CD14-positive monocyte (primary cell): ENCODE results near the gene ZBTB7A. TPM values are rescaled to one million over a fixed set of nuclear protein-coding genes. Genes with fewer than 3 reads are reported as not detected.

Experiments
- DNase-seq, 3 donors: peaks; one replicate each; pipeline ENCODE4 v3.0.0-alpha.2; 2011 to 2022
- H2AFZ ChIP-seq: 2 replicates; pipeline ENCODE4 v1.6.0; 2012; ENCODE audit warnings: mild to moderate bottlenecking, low read depth, low read length, inconsistent platforms; ENCODE audit not compliant: insufficient read depth, poor library complexity, severe bottlenecking
- H3K27ac ChIP-seq, 2 donors: 1 replicate in 1 of 2; 2 replicates in 1 of 2; pipeline ENCODE4 v1.5.1; 2012 to 2013; ENCODE audit warnings: low read length in 2 of 2, control low read depth in 1 of 2, inconsistent platforms in 1 of 2, low read depth in 1 of 2, mild to moderate bottlenecking in 1 of 2
- H3K27me3 ChIP-seq, 2 donors: one replicate each; pipeline versions ENCODE4 v1.6.0 to v1.6.1; 2011 to 2013; ENCODE audit warnings: low read length in 2 of 2; ENCODE audit not compliant: control insufficient read depth in 2 of 2, insufficient read depth in 2 of 2
- H3K36me3 ChIP-seq, 2 donors: replicated peaks in 1 of 2; 1 replicate in 1 of 2; 2 replicates in 1 of 2; pipeline versions ENCODE4 v1.5.1 to v1.6.1; 2012 to 2013; ENCODE audit warnings: low read length in 2 of 2, control low read depth in 1 of 2, inconsistent platforms in 1 of 2, mild to moderate bottlenecking in 1 of 2; ENCODE audit not compliant: insufficient read depth in 2 of 2, control insufficient read depth in 1 of 2
- H3K4me1 ChIP-seq, 2 donors: 1 replicate in 1 of 2; 2 replicates in 1 of 2; pipeline versions ENCODE4 v1.5.1 to v1.6.1; 2012 to 2013; ENCODE audit warnings: low read length in 2 of 2, control low read depth in 1 of 2, inconsistent platforms in 1 of 2, mild to moderate bottlenecking in 1 of 2, moderate library complexity in 1 of 2; ENCODE audit not compliant: insufficient read depth in 2 of 2, control insufficient read depth in 1 of 2
- H3K4me2 ChIP-seq: replicated peaks from 2 replicates; pipeline ENCODE3; 2012; ENCODE audit warnings: low read length, moderate library complexity, mild to moderate bottlenecking; ENCODE audit not compliant: poor library complexity, severe bottlenecking; ENCODE audit errors: extremely low read depth
- H3K4me3 ChIP-seq, 3 experiments: fragments of 200-600 bp in 1 of 3; sonication (generic) in 1 of 3; replicated peaks in 1 of 3; 1 replicate in 2 of 3; 2 replicates in 1 of 3; pipeline ENCODE4 v1.5.1; 2011 to 2013; ENCODE audit warnings: low read length in 3 of 3, mild to moderate bottlenecking in 3 of 3, control low read depth in 2 of 3, low read depth in 2 of 3, inconsistent platforms in 1 of 3, moderate library complexity in 1 of 3
- H3K79me2 ChIP-seq: 2 replicates; pipeline ENCODE4 v1.6.0; 2012; ENCODE audit warnings: mild to moderate bottlenecking, control low read depth, inconsistent platforms, low read length, moderate library complexity; ENCODE audit not compliant: insufficient read depth
- H3K9ac ChIP-seq: 2 replicates; pipeline ENCODE4 v1.6.0; 2017; ENCODE audit warnings: low read length, mild to moderate bottlenecking; ENCODE audit not compliant: insufficient read depth, poor library complexity, severe bottlenecking
- H3K9me3 ChIP-seq, 2 donors: replicated peaks in 1 of 2; 1 replicate in 1 of 2; 2 replicates in 1 of 2; pipeline versions ENCODE4 v1.5.1 to v1.6.1; 2012 to 2013; ENCODE audit warnings: low read length in 2 of 2, control low read depth in 1 of 2; ENCODE audit not compliant: control insufficient read depth in 1 of 2, insufficient read depth in 1 of 2
- H4K20me1 ChIP-seq: 2 replicates; pipeline ENCODE4 v1.6.0; 2012; ENCODE audit warnings: mild to moderate bottlenecking, low read length, control low read depth, moderate library complexity; ENCODE audit not compliant: insufficient read depth
- H3K27ac Mint-ChIP-seq, 7 donors: one replicate each; pipeline ENCODE4 v1.8.0; 2020; ENCODE audit warnings: mild to moderate bottlenecking in 7 of 7, mixed read lengths in 7 of 7, moderate library complexity in 6 of 7, inconsistent platforms in 2 of 7
- H3K27me3 Mint-ChIP-seq, 3 donors: one replicate each; pipeline ENCODE4 v1.8.0; 2021 to 2022; ENCODE audit warnings: low read depth in 3 of 3, mild to moderate bottlenecking in 3 of 3, mixed read lengths in 3 of 3, moderate library complexity in 3 of 3, inconsistent platforms in 1 of 3
- H3K36me3 Mint-ChIP-seq, 2 donors: one replicate each; pipeline ENCODE4 v1.8.0; 2020; ENCODE audit warnings: mixed read lengths in 2 of 2, inconsistent platforms in 1 of 2, mild to moderate bottlenecking in 1 of 2
- H3K4me1 Mint-ChIP-seq: one replicate; pipeline ENCODE4 v1.8.0; 2020; ENCODE audit warnings: mild to moderate bottlenecking, mixed read lengths
- H3K4me3 Mint-ChIP-seq, 2 donors: one replicate each; pipeline ENCODE4 v1.8.0; 2020; ENCODE audit warnings: mild to moderate bottlenecking in 2 of 2, mixed read lengths in 2 of 2, moderate library complexity in 1 of 2
- H3K9me3 Mint-ChIP-seq, 7 donors: one replicate each; pipeline ENCODE4 v1.8.0; 2020 to 2022; ENCODE audit warnings: mixed read lengths in 7 of 7, mild to moderate bottlenecking in 6 of 7, moderate library complexity in 6 of 7, inconsistent platforms in 2 of 7
- CTCF ChIP-seq: fragments of 200-600 bp; IDR thresholded peaks from one replicate; pipeline ENCODE4 v1.8.0; 2022; ENCODE audit warnings: antibody characterized with exemption, mild to moderate bottlenecking
- WGBS: methylation state at CpG from one replicate; pipeline ENCODE4 v1.1.5; 2013; ENCODE audit warnings: missing lambda C conversion rate; ENCODE audit not compliant: insufficient coverage; 5-methylcytosine and 5-hydroxymethylcytosine counted together
- intact Hi-C, 2 donors: fragments of 100-400 bp; cut with micrococcal nuclease; formaldehyde crosslinking; loops; one replicate each; pipeline versions ENCODE4 v1.15.0 to v1.15.1; 2023
- polyA plus RNA-seq, 3 donors: library from polyadenylated mRNA; depleted of rRNA in 1 of 3; unstranded in 2 of 3; stranded (reverse) in 1 of 3; fragments of 300-500 nt in 2 of 3; fragments of >200 nt in 1 of 3; fragmentation: Illumina TruSeq in 2 of 3; gene quantifications; 1 replicate in 2 of 3; 2 replicates in 1 of 3; pipeline ENCODE4 v1.2.3, GENCODE V29; 2012 to 2021

ZBTB7A gene
- polyA plus RNA-seq, 3 donors = 18.0 to 31.5 (median 20.2) TPM

GRCh38 chr19:4046946-4047683, 19.6 kb downstream of the ZBTB7A start:
- Histone ChIP-seq H3K79me2 (peaks cover 95% of the 10 kb centered on the region), H3K4me1 (peaks cover 12 to 14% of the 10 kb centered on the region in 2 donors), H2AFZ (no peak overlapping the region), H3K27ac (no peak overlapping the region), H3K4me2 (no peak overlapping the region), H3K9me3 (no peaks in the 10 kb centered on the region), H4K20me1 (peaks cover 95% of the 10 kb centered on the region), H3K27me3 (no peaks in the 10 kb centered on the region), H3K9ac (no peak overlapping the region), H3K36me3 (peaks cover 50 to 57% of the 10 kb centered on the region in 2 donors), H3K4me3 (no peak overlapping the region)
- Mint-ChIP-seq H3K9me3 (peaks cover 0 to 4% (median 2%) of the 10 kb centered on the region in 7 donors), H3K4me3 (no peak overlapping the region), H3K27me3 (peaks cover 0 to 1% (median 0%) of the 10 kb centered on the region in 3 donors), H3K27ac (peak overlapping the region in 1 of 7 donors; percentile 87), H3K4me1 (peaks cover 18% of the 10 kb centered on the region), H3K36me3 (peaks cover 49 to 71% of the 10 kb centered on the region in 2 donors)
- intact Hi-C loops = no loop called here
- 97% methylated on average over 6 of the region's 33 CpGs for WGBS
- DNase-seq = no peak
- TF ChIP-seq CTCF = no peak

- TF ChIP-seq CTCF = no peak
- H4K20me1 ChIP-seq = peaks cover 95% of the 10 kb centered on the region
- H3K79me2 ChIP-seq = peaks cover 90% of the 10 kb centered on the region
- Mint-ChIP-seq H3K36me3 (peaks cover 46 to 70% of the 10 kb centered on the region in 2 donors), H3K9me3 (peaks cover 0 to 3% (median 1%) of the 10 kb centered on the region in 7 donors), H3K27ac (peak overlapping the region in 1 of 7 donors; percentile 88), H3K4me3 (no peak overlapping the region), H3K4me1 (peaks cover 11% of the 10 kb centered on the region), H3K27me3 (peaks cover 0 to 1% (median 0%) of the 10 kb centered on the region in 3 donors)
- intact Hi-C loops = no loop called here
- H3K4me1 ChIP-seq = peaks cover 4 to 6% of the 10 kb centered on the region in 2 donors
- no peak overlapping the region for H3K4me2 ChIP-seq
- H3K4me3 ChIP-seq = no peak overlapping the region
- H3K9ac ChIP-seq = no peak overlapping the region
- no peak overlapping the region for H3K27ac ChIP-seq
- H3K36me3 ChIP-seq = peaks cover 50 to 57% of the 10 kb centered on the region in 2 donors
- no peak overlapping the region for H2AFZ ChIP-seq
- no peak for DNase-seq
- H3K27me3 ChIP-seq = no peaks in the 10 kb centered on the region
- no peaks in the 10 kb centered on the region for H3K9me3 ChIP-seq
- no CpG with 5 or more reads among the region's 7 CpGs for WGBS
Observed at GRCh38 chr19:4046362-4046691, 20.4 kb downstream of the ZBTB7A start.
